ENCODE data around the gene SAMD7.

GRCh38 chr3:169945313-169945712 is 33.9 kb downstream of the SAMD7 start:
- TF ChIP-seq REST (IDR thresholded peaks at IDR 0.05; ENCODE audit: insufficient read depth in 1 of 2, low read depth in 2 of 2, low read length in 2 of 2), result no peak
- no peak for TF ChIP-seq SIN3A (IDR thresholded peaks at IDR 0.05; ENCODE audit: borderline replicate concordance, insufficient read depth, low read length)
